Measurements from ENCODE around the gene FLII.
"Not testable (repeated sequence)": the region's sequence is repeated elsewhere in the genome, so short reads cannot be mapped to it uniquely, and the experiment has no call there.

Gene FLII

DNA sequence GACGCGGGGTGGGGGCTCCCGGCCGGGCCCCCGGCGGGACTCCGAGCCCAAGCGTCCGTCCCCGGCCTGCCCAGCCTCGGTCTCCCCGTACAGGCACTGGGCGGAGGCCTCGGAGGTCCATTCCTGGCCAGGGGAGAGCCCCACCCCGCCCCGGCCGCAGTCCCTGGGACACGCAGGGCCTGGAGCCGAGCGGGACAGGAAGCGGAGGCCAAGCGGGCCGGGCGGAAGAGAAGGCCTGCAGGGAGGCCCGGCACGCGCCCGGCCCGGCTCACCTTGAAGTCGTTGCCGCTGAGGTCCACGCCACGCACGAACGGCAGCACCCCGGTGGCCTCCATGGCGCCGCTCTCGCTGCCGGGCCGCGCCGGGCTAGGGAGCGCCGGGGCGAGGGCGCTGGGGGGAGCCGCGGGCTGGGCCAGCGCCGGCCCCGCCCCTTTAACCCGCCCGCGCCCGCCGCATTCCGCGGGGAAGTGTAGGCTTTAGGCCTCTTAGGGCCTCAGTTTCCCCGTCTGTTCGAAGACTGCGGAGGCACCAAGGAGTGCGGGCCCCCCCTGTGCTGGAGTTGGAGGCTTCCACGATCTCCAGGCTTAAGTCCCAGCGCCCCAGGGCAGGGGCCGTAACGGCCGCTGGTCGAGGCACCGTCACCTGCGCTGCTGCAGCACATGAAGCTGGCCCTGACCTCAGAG lies at the start of gene FLII:
TSS of gene FLII (minus strand) at position 383 of the 683 bp plus-strand sequence. CDS start at position 335, 48 bp downstream.
- DNase-seq, result peak; percentile 43

DNA sequence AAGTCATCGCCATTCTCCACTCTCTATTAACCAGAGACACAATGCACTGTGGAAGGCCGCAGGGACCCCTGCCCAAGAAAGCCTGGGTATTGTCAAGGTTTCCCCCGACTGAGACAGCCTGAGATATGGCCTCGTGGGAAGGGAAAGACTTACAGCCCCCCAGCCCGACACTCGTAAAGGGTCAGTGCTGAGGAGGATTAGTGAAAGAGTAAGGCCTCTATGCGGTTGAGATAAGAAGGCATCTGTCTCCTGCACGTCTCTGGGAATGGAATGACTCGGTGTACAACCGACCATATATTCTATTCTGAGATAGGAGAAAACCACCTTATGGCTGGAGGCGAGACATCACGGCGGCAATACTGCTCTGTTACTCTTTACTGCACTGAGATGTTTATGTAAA lies 44.7 kb upstream of the FLII start:
- DNase-seq, result not testable (repeated sequence)

DNA sequence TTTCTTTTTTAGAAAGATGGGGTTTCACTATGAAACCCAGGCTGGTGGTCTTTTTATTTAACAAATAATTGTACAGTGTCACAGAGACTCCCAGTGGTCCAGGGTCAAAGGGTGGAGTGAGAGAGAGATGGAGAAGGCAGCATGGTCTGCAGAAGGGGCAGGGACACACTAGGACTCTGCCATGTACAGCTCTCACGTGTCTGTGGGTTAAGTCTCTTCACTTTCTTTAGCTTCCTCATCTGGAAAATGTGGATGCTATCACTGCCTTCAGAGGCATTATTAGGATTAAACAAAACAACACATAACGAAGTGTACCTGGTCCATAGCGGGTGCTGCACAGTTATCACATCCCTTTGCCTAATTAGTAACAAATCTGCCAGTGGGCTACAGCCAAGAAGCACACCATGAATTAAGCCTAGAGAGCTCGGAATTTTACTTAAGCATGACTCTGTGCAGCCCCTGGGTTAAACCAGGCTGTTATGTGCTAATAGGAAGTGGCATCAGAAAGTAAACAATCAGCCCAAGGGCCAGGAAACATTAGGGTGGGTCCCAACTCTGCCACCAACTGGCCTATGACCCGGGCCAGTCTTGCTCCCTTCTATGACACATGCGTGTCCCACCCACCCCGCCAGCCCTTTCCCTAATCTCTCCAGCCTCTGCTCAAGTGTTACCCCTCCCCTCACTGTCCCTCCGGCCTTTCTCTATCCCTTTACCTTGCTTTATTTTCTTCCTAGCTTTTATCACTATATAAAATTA lies 42.4 kb upstream of the FLII start:
- no peak for DNase-seq

GRCh38 chr17:18298061-18298460 lies 39.5 kb upstream of the FLII start:
- not testable (repeated sequence) for DNase-seq

GRCh38 chr17:18291718-18292540 lies 33.4 kb upstream of the FLII start:
- DNase-seq, result no peak

DNA sequence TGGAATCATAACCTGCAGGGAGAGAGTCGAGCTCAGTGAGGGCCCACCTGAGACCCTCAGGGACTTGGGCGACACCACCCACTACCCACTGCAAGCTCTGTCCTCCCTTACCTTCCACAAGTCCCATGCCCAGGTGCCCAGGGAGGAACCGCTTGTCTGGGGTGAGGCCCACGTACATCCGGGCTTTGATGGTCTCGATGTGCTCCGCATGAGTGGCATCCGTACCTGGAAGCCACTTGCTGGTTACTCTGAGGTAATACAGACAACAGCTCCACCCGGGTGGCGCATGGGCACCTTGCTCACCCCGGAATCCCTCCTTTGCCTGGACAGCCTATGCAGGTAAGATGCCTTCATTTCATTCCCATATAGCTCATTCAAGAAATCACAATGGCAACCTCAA lies 26.8 kb upstream of the FLII start:
- no peak for DNase-seq

GRCh38 chr17:18281788-18282187 lies 23.2 kb upstream of the FLII start:
- DNase-seq, result no peak

GRCh38 chr17:18280766-18281371 lies 22.3 kb upstream of the FLII start:
- DNase-seq, result no peak

DNA sequence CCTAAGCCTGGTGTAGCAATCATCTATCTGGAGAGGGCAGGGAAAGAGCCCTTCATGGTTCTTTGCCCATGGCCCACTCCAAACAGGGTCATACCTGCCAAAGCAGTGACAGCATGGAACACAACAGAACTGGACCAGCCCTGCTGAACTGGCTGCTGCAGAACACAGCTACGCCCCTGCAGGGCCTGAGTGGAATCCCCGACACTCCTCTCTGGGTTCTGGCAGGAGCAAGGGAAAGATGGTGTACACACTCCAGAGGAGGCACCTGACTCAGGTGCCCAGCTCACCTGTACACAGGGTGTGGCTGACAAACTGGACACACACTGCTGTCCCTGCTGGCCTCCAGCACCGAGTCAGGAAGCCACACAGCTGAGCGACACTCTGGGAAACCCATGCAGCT lies 21.7 kb upstream of the FLII start:
- DNase-seq, result no peak

- no peak for DNase-seq
Observed at GRCh38 chr17:18278867-18279266, 20.3 kb upstream of the FLII start.

DNA sequence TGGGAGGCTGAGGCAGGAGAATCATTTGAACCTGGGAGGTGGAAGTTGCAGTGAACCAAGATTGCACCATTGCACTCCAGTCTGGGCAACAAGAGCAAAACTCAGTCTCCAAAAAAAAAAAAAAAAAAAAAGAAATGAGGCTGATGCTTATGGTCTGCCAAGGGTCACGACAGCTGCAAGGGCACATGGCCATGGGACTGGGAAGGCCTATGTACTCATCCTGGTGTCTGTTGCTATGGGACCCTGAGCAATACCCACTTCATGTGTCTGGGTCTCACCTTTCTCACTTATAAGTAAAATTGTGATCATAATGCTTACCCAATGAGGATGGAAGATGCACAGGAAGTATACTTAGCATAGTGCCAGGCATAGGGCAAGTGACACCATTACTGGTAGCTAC lies 18.5 kb upstream of the FLII start:
- DNase-seq, result no peak

- DNase-seq, result no peak
Observed at GRCh38 chr17:18270046-18270931, 11.8 kb upstream of the FLII start.

- DNase-seq, result no peak
Observed at GRCh38 chr17:18267927-18268711, 9.6 kb upstream of the FLII start.

GRCh38 chr17:18267366-18267765 lies 8.8 kb upstream of the FLII start:
- no peak for DNase-seq

DNA sequence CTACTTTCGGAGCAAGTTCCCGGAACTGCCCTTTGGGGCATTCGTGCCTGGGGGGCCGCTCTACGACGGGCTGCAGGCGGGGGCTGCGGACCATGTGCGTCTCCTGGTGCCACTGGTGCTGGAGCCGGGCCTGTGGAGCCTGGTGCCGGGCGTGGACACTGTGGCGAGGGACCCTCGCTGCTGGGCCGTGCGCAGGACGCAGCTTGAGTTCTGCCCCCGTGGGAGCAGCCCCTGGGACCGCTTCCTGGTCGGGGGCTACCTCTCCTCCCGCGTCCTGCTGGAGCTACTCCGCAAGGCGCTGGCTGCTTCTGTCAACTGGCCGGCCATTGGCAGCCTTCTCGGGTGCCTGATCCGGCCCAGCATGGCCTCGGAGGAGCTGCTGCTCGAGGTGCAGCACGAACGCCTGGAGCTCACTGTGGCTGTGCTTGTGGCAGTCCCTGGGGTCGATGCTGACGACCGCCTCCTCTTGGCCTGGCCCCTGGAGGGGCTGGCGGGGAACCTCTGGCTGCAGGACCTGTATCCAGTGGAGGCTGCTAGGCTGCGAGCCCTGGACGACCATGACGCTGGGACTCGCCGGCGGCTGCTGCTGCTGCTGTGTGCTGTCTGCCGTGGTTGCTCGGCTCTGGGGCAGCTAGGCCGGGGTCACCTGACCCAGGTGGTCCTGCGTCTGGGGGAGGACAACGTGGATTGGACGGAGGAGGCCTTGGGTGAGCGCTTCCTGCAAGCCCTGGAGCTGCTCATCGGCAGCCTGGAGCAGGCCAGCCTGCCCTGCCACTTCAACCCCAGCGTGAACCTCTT lies 5.5 kb upstream of the FLII start:
- DNase-seq, result no peak

DNA sequence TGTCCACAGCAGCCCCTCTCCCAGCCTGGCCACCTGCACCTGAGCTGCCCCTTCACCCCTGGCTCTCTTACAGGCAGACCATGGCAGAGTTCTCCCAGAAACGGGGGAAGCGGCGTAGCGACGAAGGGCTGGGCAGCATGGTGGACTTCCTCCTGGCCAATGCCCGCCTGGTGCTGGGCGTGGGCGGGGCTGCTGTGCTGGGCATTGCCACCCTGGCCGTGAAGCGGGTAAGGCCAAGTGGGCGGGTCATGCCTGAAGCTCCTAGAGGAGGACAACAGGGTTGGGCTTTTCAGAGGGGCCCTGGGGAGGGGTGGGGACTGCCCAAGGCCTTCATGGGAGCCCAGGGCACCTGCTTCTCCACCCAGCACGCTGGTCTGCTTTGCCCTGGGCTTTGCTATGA lies 4.1 kb upstream of the FLII start:
- DNase-seq, result no peak

GRCh38 chr17:18262111-18262510 lies 3.6 kb upstream of the FLII start:
- DNase-seq, result no peak

DNA sequence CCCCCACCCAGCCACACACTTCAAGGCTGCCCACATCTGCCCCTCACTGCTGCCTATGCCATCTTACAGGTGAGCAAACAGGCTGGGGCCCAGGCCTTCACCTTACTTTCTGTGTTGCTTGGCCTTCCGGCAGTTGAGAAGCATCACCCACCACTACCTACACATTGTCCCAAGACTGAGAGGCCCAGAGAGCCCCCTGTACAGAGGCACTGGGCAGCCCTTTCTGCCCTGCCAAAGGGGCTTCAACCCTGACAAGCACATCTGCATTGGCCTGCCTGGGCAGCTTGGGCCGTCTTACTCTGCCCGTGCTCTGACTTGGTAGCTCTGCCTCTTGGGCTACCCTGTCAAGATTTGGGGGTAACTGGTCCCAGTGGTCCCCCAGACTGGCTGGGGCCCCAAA lies 3.1 kb upstream of the FLII start:
- no peak for DNase-seq

GRCh38 chr17:18261146-18261515 lies 2.6 kb upstream of the FLII start:
- peak; percentile 45 for DNase-seq

DNA sequence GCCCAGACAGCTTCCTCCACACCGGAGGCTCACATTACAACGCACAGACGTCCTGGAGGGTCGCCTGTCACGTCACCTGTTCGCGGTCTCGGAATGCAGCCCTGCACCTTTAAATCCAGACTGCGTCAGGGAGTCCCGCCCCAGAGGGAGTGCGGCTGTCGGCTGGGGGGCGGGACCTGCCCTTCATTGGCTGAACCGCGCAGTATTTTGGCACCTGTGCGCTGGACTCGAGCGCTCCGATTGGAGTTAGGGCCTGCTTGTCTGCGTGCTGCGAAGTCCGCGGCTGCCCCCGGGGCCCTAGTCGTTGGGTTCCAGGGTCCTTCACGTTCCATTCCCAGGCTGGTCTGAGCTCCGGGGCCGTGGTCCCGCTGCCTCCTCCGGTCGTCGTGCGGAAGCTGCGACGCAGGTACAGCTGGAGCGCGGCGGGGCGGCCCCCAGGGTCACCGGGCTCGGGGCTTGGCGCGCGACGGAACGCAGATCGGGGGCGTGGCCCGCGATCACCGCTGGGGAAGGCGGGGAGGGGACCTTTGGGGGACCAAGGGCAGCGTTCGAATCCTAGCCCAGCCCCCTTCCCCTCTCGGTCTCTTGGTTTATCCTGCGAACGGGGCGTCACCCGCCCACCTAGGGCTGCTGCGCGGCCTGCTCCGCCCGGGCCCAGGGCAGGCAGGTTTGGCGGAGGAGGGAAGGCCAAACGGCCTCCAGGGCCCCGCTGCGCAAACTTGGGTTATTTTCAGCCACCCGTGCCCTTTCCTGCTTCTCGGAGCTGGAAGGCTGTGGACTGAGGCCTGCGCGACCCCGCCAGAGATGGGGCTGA lies 2.0 kb upstream of the FLII start, which contains the start of gene MIEF2:
TSS of gene MIEF2 (plus strand) at position 331 of the 814 bp plus-strand sequence. CDS start 2,059 bp downstream, outside the sequence.
- peak; percentile 93 for DNase-seq

Data from HCEC 1CT (cell line).